HG02763 (cell line): ENCODE measurements around the gene IL9.
"Not testable (repeated sequence)": the region's sequence is repeated elsewhere in the genome, so short reads cannot be mapped to it uniquely, and the experiment has no call there.

Experiments
- ATAC-seq: cut with Tn5 transposase; IDR thresholded peaks from one replicate; pipeline ENCODE4 v1.9.1; 2021; ENCODE audit warnings: mild to moderate bottlenecking, moderate library complexity; ENCODE audit not compliant: unreplicated experiment

The IL9 gene

GRCh38 chr5:135871268-135871915, 24.2 kb downstream of the IL9 start:
- ATAC-seq, result no peak

DNA sequence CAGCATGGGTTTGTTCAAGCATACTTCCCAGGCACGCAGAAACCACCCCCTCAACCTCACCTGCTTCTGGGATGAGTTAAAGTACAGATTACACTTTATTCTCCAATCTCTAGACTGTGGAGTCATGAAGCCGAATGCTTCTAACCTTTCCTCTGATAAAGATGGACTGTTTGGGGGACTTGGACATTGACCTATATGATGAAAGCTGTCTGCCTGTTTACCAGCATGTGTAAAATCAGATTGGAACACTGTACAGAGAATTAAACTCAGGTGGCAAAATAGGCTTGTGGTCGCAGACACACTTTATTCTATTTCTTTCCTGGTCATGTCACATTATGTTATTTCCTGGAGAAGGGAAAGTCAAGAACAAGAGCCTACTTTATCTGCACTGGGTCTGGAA, 25.7 kb downstream of the IL9 start:
- no peak for ATAC-seq

DNA sequence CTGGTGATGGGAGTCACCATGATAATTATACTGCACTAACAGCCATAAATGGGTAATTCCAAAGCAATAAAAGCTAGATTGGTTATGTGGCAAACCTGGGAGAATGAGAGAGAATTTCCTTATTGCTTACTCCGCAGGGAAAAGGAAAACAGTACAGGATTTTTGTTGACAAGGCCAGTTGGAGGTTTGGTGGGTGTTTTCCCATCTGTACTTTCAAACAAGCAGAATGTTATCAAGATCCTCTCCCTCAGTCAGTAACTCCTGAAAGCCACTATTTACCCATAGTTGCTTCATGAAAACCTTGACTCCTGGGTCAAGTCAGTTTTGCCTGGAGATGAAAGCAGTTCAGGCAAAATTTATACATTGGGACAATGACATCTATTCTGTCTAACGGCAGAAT, 26.4 kb downstream of the IL9 start:
- no peak for ATAC-seq

GRCh38 chr5:135868681-135869080, 27.0 kb downstream of the IL9 start:
- no peak for ATAC-seq

- ATAC-seq, result no peak
Measured at GRCh38 chr5:135867599-135867998, 28.0 kb downstream of the IL9 start.

GRCh38 chr5:135866016-135866415, 29.6 kb downstream of the IL9 start:
- ATAC-seq, result no peak

- no peak for ATAC-seq
Measured at GRCh38 chr5:135864503-135865435, 30.9 kb downstream of the IL9 start.

GRCh38 chr5:135862744-135863143, 32.9 kb downstream of the IL9 start:
- no peak for ATAC-seq

DNA sequence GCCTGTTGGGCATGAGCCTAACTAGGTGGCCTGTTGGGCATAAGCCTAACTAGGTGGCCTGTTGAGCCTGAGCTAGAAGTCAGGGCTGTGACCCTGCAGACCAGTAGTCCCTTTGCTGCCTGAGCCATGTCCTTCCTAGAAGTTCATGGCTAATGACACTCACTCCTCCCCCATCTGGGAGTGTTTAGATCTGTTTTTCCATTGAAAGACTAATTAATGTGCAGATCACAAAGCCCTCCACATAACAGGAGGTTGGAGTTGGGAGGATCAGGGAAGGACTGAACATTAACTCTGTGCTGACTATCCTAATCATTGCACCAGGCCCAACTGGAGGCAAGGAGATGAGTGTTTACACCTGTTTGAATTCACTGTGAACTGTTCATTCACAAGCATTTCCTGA, 33.6 kb downstream of the IL9 start:
- ATAC-seq, result no peak

GRCh38 chr5:135861641-135862040, 34.0 kb downstream of the IL9 start:
- ATAC-seq, result no peak

GRCh38 chr5:135859641-135860040, 36.0 kb downstream of the IL9 start:
- ATAC-seq, result no peak

DNA sequence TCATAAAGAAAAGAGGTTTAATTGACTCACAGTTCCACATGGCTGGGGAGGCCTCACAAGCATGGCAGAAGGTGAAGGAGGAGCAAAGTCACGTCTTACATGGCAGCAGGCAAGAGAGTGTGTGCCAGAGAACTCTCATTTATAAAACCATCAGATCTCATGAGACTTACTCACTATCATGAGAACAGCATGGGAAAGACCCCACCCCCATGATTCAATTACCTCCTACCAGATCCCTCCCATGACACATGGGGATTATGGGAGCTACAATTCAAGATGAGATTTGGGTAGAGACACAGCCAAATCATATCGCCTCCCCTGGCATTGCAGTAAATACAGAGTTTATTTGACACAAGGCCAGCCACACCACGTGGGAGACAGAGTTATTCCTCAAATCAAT, 36.5 kb downstream of the IL9 start:
- not testable (repeated sequence) for ATAC-seq

GRCh38 chr5:135857630-135858311, 37.9 kb downstream of the IL9 start:
- ATAC-seq, result no peak

DNA sequence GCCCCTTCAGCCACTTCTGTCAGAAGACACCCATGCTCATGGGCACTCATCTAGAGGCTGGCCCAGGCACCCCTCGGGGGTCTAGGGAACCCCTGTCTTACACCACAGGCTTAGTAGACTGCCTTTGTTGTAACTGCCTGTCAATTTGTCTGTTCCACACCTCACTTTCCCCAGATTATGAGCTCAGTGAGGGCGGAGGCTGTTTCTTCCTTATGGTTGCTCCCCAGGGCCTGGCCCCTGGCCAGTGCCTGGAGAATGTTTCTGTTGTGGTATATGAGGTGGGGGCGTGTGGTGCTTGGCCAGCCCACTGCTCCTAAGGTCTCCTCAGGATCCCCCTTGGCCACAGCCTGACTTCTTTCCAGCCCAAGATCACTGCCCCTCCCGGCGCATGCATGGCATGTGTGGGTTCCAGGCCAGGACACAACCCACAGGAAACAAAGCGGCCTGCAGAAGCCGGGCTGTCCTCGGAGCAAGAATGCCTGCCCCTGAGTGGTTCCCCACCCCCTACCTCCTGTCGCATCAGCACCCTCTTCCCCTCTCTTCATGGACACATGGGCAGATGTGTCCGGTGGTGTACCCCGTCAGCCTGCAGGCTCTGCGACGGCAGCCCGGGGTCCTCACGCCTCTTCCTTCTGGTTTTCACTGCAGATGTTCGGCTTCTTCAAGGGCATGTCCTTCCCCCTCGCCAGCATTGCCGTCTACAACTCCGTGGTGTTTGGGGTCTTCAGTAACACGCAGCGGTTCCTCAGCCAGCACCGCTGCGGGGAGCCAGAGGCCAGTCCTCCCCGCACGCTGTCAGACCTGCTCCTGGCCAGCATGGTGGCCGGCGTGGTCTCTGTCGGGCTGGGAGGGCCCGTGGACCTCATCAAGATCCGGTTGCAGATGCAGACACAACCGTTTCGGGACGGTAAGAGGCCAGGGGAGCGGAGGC, 43.5 kb downstream of the IL9 start:
- no peak for ATAC-seq

DNA sequence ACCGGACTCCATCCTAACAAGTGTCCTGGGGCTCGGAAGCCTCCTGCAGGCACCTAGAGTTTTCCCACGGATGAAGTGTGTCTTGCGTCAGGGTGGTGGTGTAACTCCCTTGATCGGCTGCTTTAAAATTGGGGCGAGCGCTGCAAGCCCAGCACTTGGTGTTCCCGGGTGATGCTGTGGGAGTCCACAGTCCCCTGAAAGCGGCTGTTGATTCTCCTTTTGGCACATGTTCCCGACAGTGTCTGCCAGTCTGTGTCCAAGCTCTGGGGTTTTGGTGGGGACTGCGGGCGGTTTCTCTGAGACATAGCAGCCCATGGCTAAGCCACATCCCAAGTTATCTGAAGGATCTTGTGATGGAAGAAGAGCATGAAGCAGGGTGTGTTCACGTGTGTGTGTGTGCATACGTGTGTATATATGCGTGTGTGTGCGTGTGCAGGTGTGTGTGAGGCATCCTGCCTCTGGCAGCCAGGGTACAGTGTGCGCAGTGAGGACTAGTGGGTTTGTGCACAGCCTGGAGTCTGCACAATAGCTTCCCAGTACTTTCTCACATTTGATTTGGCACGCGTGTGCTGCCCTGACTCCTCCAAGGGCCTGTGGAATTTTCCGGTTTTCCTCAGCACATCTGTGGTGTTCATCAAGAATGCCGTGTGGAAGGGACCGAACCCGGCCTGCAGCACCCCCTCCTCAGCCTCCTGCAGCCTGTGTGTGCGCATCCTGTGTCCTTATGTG, 44.3 kb downstream of the IL9 start:
- no peak for ATAC-seq

- no peak for ATAC-seq
Measured at GRCh38 chr5:135850671-135851070, 45.0 kb downstream of the IL9 start.

GRCh38 chr5:135850231-135850630, 45.4 kb downstream of the IL9 start:
- ATAC-seq, result no peak

DNA sequence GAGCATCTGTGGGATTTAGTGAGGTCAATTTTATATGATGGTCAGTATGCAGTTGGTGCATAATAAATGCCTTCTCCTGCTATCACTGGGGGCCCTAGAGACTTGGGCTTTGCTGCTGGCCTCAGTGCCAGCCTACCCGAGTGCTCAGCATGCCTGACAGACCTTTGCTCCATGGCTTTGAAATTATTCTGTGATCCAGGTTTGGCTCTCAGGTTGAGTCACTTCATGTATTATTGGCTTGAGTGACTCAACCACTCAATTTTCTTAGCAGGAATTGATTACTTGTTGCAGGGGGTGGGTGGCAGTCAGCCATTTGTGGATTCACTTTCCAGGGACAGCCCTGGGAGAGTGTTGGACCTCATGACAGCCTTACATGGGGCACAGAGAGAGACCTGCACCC, 47.7 kb downstream of the IL9 start:
- ATAC-seq, result no peak

GRCh38 chr5:135846311-135846710, 49.3 kb downstream of the IL9 start:
- no peak for ATAC-seq
